Keratinocyte (primary cell): Measurements from ENCODE around the gene VEZF1. TPM values are rescaled to one million over a fixed set of nuclear protein-coding genes. Genes with fewer than 3 reads are reported as not detected.

ENCODE experiments used
- DNase-seq: peaks from one replicate; pipeline ENCODE4 v3.0.0-alpha.2; 2011; ENCODE audit warnings: low read depth, missing footprints, low spot score
- FAIRE-seq: peaks from 2 replicates; lab custom pipeline; 2011; peaks lifted over from hg19 to GRCh38; lab: Jason Lieb, UNC
- H2AFZ ChIP-seq: 2 replicates; pipeline ENCODE4 v1.6.0; 2012; ENCODE audit warnings: low read length, control low read depth, inconsistent platforms; ENCODE audit not compliant: control insufficient read depth
- H3K27ac ChIP-seq: 2 replicates; pipeline ENCODE4 v1.5.1; 2011; ENCODE audit warnings: low read length; ENCODE audit not compliant: control insufficient read depth, insufficient read depth
- H3K27me3 ChIP-seq: 3 replicates; pipeline ENCODE4 v1.6.0; 2011; ENCODE audit warnings: low read length; ENCODE audit not compliant: control insufficient read depth, insufficient read depth; ENCODE audit errors: extremely low read depth
- H3K36me3 ChIP-seq, 2 experiments: 2 replicates in 1 of 2; 3 replicates in 1 of 2; pipeline ENCODE4 v1.5.1; 2011; ENCODE audit warnings: low read length in 2 of 2, mild to moderate bottlenecking in 1 of 2; ENCODE audit not compliant: control insufficient read depth in 2 of 2, insufficient read depth in 2 of 2; ENCODE audit errors: extremely low read depth in 1 of 2
- H3K4me1 ChIP-seq: 3 replicates; pipeline ENCODE4 v1.5.1; 2011; ENCODE audit warnings: low read length; ENCODE audit not compliant: control insufficient read depth, insufficient read depth; ENCODE audit errors: extremely low read depth
- H3K4me2 ChIP-seq: 3 replicates; pipeline ENCODE4 v1.6.0; 2011; ENCODE audit warnings: low read depth, low read length; ENCODE audit not compliant: control insufficient read depth, insufficient read depth; ENCODE audit errors: extremely low read depth
- H3K4me3 ChIP-seq, 3 experiments: fragments of 200-600 bp in 1 of 3; sonication (generic) in 1 of 3; 2 replicates in 2 of 3; 3 replicates in 1 of 3; pipeline ENCODE4 v1.5.1; 2011 to 2016; ENCODE audit warnings: low read length in 3 of 3, mild to moderate bottlenecking in 3 of 3, control low read depth in 2 of 3, inconsistent platforms in 1 of 3, low read depth in 1 of 3, mixed read lengths in 1 of 3, mixed run types in 1 of 3, moderate library complexity in 1 of 3; ENCODE audit not compliant: control insufficient read depth in 2 of 3, insufficient read depth in 2 of 3; ENCODE audit errors: extremely low read depth in 1 of 3
- H3K79me2 ChIP-seq: 2 replicates; pipeline ENCODE4 v1.6.0; 2012; ENCODE audit warnings: low read length; ENCODE audit not compliant: control insufficient read depth, insufficient read depth
- H3K9ac ChIP-seq: 3 replicates; pipeline ENCODE4 v1.6.0; 2011; ENCODE audit warnings: low read length; ENCODE audit not compliant: control insufficient read depth, insufficient read depth; ENCODE audit errors: extremely low read depth
- H3K9me1 ChIP-seq: 3 replicates; pipeline ENCODE4 v1.6.0; 2011; ENCODE audit warnings: low read length; ENCODE audit not compliant: control insufficient read depth, insufficient read depth; ENCODE audit errors: extremely low read depth
- H3K9me3 ChIP-seq: 2 replicates; pipeline ENCODE4 v1.5.1; 2012; ENCODE audit warnings: low read depth, low read length; ENCODE audit not compliant: control insufficient read depth
- H4K20me1 ChIP-seq: 3 replicates; pipeline ENCODE4 v1.6.0; 2011; ENCODE audit warnings: low read length; ENCODE audit not compliant: control insufficient read depth, insufficient read depth; ENCODE audit errors: extremely low read depth
- CTCF ChIP-seq, 3 experiments: IDR thresholded peaks in 1 of 3; conservative IDR thresholded peaks in 1 of 3; optimal IDR thresholded peaks in 1 of 3; 2 replicates in 2 of 3; 3 replicates in 1 of 3; pipeline versions ENCODE3 to v1.5.1; 2011; ENCODE audit warnings: low read length in 3 of 3, mild to moderate bottlenecking in 3 of 3, moderate library complexity in 2 of 3, control low read depth in 1 of 3, inconsistent platforms in 1 of 3; ENCODE audit not compliant: insufficient read depth in 2 of 3; ENCODE audit errors: extremely low read depth in 1 of 3
- EZH2 ChIP-seq: IDR thresholded peaks from one replicate; pipeline ENCODE4 v1.6.1; 2012; ENCODE audit warnings: inconsistent platforms, mild to moderate bottlenecking, low read length, moderate library complexity
- dilution Hi-C: fragments of 300-500 bp; cut with MboI; formaldehyde crosslinking; loops from one replicate; pipeline ENCODE4 v1.7.0; 2020; ENCODE audit warnings: low sequenced_read_pairs; ENCODE audit not compliant: extremely low pct_ligation_motif_present
- polyA plus RNA-seq, 5 experiments: library from polyadenylated mRNA; depleted of rRNA in 3 of 5; stranded (reverse) in 3 of 5; stranded (forward) in 1 of 5; unstranded in 1 of 5; fragments of >200 nt; gene quantifications; 1 replicate in 1 of 5; 2 replicates in 3 of 5; 3 replicates in 1 of 5; pipeline versions ENCODE4 v1.2.1 to v1.2.3, GENCODE V29; 2011 to 2012; ENCODE audit warnings: missing spikeins in 2 of 5, low read depth in 1 of 5, low replicate concordance in 1 of 5

Gene VEZF1
- polyA plus RNA-seq, 1 donor (not counting 4 experiments of a cell fraction or from before 2014, with no cell fraction given) = 22.8 TPM

GRCh38 chr17:57970710-57971109 is 17.3 kb downstream of the VEZF1 start:
- dilution Hi-C loops = no loop called here
- Histone ChIP-seq H3K4me2 (no peak overlapping the region), H3K79me2 (no peaks in the 10 kb centered on the region), H3K9me1 (no peaks in the 10 kb centered on the region), H3K27me3 (no peaks in the 10 kb centered on the region), H3K27ac (no peak overlapping the region), H4K20me1 (no peaks in the 10 kb centered on the region), H3K4me1 (peaks cover 2% of the 10 kb centered on the region), H3K9me3 (no peaks in the 10 kb centered on the region), H3K9ac (no peak overlapping the region), H3K4me3 (no peak overlapping the region), H3K36me3 (peaks cover 5 to 14% of the 10 kb centered on the region in 2 experiments), H2AFZ (no peak overlapping the region)
- TF ChIP-seq EZH2 (no peak), CTCF (optimal IDR thresholded peaks at IDR 0.05 in 1 of 3, IDR thresholded peaks at IDR 0.05 in 1 of 3, conservative IDR thresholded peaks at IDR 0.05 in 1 of 3; ENCODE audit: extremely low read depth in 1 of 3, insufficient read depth in 2 of 3, low read length in 3 of 3) (no peak)
- FAIRE-seq (no peak), DNase-seq (no peak)

- Histone ChIP-seq H2AFZ (no peak overlapping the region), H3K36me3 (no peaks in the 10 kb centered on the region), H3K4me3 (no peak overlapping the region), H4K20me1 (no peaks in the 10 kb centered on the region), H3K9me3 (no peaks in the 10 kb centered on the region), H3K27ac (no peak overlapping the region), H3K4me2 (no peak overlapping the region), H3K79me2 (no peaks in the 10 kb centered on the region), H3K9ac (no peak overlapping the region), H3K27me3 (no peaks in the 10 kb centered on the region), H3K4me1 (peaks cover 2% of the 10 kb centered on the region), H3K9me1 (no peaks in the 10 kb centered on the region)
- DNase-seq (no peak), FAIRE-seq (no peak)
- TF ChIP-seq EZH2 = no peak
- TF ChIP-seq CTCF (optimal IDR thresholded peaks at IDR 0.05 in 1 of 3, IDR thresholded peaks at IDR 0.05 in 1 of 3, conservative IDR thresholded peaks at IDR 0.05 in 1 of 3; ENCODE audit: extremely low read depth in 1 of 3, insufficient read depth in 2 of 3, low read length in 3 of 3) = no peak
- dilution Hi-C loops = no loop called here
These were observed 19.6 kb downstream of the VEZF1 start for GRCh38 chr17:57968456-57968855.
